Measurements from ENCODE around the gene ESYT3.
A peak's percentile ranks its signal among the peaks of the same experiment; 100 is the strongest.
"Not testable (repeated sequence)": the region's sequence is repeated elsewhere in the genome, so short reads cannot be mapped to it uniquely, and the experiment has no call there.

The ESYT3 gene

DNA sequence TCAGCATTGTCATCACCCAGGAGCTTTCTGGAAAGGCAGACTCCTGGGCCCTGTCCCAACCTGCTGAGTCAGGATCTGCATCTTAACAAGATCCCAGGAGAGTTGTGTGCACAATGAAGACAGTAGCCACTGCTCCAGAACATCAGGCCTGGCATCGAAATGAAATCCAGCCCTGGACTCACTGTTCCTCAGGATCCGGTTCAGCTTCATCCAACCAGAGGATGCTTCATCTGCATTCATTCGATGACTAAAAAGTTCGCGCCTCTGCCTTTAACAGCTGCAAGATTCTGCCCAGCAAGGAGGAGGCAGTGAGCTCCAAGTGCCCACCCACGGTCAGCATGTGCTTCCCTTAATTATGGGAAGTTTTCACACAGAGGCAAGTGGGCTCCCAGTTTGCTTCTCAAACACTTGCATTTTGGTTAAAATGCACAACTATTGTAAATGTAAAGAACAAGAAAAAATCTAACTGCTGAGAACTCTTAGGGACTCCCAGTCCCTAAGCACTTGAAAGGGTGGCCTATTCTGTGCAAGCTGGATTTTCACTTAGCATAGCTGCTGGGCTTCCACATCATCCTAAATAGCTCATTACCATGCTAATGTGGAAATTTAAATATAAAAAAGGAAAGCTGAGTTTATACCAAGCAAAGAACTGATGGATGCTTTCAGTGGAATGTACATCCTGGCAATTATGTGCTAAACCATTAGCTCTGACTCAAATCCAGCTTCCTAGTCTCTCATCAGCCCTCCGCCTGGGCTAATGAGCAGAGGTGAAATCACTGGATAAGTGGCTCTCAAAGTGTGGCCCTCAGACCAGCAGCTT is 25.5 kb upstream of the ESYT3 start:
- DNase-seq = no peak

GRCh38 chr3:138412821-138413551 is 21.4 kb upstream of the ESYT3 start:
- no peak for DNase-seq

- not testable (repeated sequence) for DNase-seq
Measured at GRCh38 chr3:138416236-138416635, 18.2 kb upstream of the ESYT3 start.

DNA sequence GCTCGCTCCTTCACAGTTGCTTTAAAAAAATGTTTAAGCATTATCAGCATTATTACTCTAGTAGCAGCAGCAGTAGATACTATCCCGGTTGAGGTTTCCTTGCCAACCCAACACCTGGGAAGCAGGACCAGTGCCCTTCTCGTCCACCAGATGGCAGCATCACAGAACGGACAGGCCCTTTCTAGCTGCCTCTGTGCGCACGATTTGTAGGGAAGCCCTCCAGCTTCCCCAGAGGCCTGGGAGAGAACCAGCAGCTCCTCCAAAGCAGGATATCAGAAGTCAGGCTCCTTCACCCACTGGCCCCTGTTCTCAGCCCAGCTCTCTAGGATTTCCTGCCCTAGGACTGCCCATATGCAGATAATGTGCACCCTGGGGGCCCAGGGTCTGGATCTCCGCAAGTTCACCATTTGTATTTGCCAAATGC is 16.8 kb upstream of the ESYT3 start:
- DNase-seq = peak; percentile 4

DNA sequence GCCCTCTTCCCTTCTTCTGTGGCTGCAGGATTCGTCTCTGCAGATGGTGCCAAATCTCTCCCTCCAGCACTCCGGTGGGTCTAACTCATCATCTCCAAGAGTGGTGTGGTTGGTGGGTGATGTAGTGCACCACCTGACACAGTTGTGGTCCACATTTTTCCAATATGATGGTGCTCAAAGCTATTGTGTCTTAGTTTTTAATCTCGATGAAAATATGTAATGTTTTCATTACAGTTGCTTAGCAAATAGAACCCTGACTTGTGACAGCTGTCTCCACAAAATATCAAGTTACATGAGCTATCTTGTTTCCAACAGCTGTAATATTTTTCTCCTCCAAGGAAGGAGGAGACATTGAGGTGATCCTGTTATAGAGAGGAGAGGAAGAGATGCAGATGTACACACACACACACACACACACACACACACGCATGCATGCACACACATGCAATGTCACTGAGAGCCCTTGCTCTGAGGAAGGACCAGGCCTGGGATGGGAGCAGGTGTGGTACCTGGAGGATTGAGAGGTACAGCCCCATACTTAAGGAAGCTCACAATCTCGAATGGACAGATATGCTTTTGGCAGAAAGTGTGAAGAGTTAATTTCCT is 15.7 kb upstream of the ESYT3 start:
- DNase-seq = no peak

- no peak for DNase-seq
Measured at GRCh38 chr3:138423316-138423715, 11.1 kb upstream of the ESYT3 start.

GRCh38 chr3:138424323-138424722 is 10.1 kb upstream of the ESYT3 start:
- DNase-seq = no peak

DNA sequence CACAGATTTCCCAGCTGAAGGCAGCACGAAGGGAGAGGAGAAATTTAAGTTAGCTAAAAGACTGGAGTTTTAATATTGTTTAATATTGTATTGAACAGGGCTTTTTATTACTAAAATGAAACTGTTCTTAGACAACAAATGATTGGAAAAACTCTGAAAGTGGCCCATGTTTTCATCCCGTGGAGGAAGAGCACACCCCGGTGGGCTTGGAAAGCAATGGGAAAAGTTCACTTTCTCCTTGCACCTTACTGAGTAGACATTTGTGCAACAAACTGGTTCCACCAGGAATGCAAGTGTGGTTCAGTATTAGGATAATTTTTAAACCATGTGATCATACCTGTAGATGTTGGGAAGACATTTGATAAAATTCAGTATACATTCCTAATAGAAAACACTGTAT is 8.2 kb upstream of the ESYT3 start:
- no peak for DNase-seq

DNA sequence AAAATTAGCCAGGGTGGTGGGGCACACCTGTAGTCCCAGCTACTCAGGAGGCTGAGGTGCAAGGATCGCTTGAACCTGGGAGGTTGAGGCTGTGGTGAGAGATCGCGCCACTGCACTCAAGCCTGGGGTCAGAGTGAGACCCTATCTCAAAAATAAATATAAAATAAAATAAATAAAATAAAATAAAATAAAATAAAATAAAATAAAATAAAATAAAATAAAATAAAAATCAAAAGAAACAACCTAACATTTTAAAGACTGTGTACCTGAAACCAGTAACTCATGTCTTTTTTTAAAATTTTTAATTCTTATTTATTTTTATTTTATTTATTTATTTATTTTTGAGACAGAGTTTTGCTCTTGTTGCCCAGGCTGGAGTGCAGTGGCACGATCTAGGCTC is 7.7 kb upstream of the ESYT3 start:
- DNase-seq = not testable (repeated sequence)

DNA sequence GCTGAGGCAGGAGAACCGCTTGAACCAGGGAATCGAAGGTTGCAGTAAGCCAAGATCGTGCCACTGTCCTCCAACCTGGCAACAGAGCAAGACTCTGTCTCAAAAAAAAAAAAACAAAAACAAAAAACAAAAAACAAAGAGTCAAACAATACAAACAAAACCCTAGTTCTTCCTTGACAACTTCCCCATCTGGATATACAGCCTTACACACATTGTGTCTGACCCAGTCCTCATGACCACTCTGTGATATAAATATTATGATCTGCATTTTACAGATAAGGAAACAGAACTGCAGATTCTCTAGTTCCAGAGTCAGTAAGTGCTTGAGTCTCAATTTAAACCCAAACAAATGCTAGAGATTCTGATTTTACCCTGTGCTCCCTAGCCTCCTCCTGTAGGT is 4.8 kb upstream of the ESYT3 start:
- DNase-seq = no peak

DNA sequence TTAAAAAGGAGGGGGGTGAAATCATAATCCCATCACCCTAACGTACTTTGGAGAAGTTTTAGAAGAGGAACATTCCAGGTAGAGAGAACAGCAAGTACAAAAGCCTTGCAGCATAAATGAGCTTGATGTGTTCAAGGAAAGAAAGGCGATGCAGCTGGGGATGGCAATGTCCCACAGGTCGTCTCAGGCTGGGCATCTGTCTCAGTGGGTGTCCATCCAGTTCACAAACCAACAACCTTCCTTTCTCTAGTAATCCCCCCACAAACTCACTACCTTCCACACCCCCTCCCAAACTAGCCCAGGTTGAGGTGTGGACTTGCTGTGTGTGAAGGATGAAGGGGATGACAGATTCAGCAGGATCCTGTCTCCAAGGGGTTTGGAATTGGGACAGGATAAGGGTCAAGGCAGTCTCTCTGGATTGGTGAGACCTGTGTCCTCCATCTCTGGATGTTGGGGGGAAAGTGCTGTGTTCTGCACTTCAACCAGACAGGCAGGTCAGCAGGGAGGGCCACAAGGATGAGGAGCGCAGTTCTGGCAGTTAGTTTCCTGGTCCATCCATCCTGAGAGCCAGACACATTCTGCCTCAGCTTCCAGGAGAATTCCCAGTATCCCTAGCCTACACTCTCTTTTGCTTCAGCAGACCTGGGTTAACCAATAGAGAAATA is 1.7 kb upstream of the ESYT3 start:
- no peak for DNase-seq

GRCh38 chr3:138433892-138434275 is 532 bp upstream of the ESYT3 start:
- no peak for DNase-seq

GRCh38 chr3:138434875-138435772 is 708 bp downstream of the ESYT3 start:
- DNase-seq = no peak

DNA sequence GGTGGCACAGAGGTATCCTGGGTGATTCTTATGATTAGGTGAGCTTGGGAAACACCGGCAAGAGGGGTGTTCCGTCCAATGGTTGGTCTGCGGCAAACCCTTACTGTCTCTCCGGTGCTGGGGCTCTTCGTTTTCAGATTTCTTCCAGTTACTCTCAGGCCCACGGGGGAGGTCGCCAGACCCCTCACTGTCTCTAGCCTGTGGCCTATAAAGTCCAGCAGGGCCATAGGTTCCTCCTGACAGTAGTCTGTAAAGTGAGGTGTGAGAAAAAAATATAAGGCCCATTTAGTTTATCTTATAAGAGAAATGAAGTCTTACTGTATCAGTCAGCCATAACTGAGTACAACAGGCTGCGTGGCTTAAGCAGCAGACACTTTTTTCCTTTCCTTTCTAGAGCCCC is 1.4 kb downstream of the ESYT3 start:
- no peak for DNase-seq

GRCh38 chr3:138437281-138437680 is 2.9 kb downstream of the ESYT3 start:
- no peak for DNase-seq

GRCh38 chr3:138438896-138439295 is 4.5 kb downstream of the ESYT3 start:
- no peak for DNase-seq

DNA sequence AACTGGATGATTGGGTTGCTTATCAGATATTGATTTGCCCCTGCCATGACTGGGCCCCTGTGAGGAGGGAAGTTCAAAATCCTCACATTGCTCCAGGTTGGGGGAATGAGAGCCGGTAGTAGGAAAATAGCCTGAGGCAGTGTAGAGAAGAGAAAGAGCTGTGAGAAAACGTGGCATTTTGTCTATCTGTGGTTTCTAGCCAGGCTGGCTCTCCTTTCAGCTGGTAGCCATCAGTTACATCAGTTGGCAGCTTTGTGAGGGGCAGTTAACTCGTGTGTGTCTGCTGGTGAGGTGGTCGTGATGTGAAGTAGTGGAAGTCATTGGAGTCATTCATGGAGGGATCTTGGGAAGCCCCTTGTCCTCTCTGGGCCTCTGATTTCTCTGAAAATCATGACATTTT is 5.2 kb downstream of the ESYT3 start:
- no peak for DNase-seq

- DNase-seq = no peak
Measured at GRCh38 chr3:138440121-138440521, 5.7 kb downstream of the ESYT3 start.

- DNase-seq = no peak
Measured at GRCh38 chr3:138440596-138440995, 6.2 kb downstream of the ESYT3 start.

- no peak for DNase-seq
Measured at GRCh38 chr3:138441256-138441655, 6.8 kb downstream of the ESYT3 start.

DNA sequence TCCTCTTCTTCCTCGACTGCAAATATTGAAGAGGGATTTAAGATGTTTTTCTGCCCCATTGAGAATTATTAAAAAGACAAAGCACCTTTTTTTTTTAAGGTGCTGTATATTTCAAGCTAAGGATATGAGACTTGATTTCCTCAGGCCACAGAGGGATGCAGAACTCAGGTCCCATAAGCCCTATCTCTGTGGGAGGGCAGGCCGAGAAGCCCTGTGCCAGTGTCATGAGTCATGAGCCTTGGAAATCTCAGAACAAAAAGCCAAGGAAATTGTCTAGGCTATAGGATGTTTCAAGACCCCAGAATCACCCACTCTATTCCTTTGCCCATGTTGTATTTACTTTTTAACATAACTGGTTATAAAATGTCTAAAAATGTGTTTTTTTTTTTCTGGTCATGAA is 7.3 kb downstream of the ESYT3 start:
- DNase-seq = no peak

GRCh38 chr3:138442433-138442832 is 8.0 kb downstream of the ESYT3 start:
- DNase-seq = no peak
